ENCODE measurements around the gene TTC7B.

DNA sequence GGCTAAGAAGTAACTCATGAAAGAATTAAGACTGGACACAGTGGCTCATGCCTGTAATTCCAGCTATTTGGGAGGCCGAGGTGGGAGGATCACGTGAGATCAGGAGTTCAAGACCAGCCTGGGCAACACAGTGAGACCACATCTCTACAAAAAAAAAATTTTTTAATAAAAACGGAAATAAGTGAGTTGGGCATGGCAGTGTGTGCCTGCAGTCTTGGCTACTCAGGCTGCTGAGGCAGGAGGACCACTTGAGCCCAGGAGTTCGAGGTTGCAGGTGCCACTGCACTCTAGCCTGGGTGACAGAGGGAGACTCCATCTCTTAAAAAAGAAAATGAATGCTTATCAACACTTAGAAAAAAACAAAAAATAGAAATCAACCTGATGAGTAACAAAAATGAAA lies 301.7 kb downstream of the TTC7B start:
- TF ChIP-seq, protein P1, sequence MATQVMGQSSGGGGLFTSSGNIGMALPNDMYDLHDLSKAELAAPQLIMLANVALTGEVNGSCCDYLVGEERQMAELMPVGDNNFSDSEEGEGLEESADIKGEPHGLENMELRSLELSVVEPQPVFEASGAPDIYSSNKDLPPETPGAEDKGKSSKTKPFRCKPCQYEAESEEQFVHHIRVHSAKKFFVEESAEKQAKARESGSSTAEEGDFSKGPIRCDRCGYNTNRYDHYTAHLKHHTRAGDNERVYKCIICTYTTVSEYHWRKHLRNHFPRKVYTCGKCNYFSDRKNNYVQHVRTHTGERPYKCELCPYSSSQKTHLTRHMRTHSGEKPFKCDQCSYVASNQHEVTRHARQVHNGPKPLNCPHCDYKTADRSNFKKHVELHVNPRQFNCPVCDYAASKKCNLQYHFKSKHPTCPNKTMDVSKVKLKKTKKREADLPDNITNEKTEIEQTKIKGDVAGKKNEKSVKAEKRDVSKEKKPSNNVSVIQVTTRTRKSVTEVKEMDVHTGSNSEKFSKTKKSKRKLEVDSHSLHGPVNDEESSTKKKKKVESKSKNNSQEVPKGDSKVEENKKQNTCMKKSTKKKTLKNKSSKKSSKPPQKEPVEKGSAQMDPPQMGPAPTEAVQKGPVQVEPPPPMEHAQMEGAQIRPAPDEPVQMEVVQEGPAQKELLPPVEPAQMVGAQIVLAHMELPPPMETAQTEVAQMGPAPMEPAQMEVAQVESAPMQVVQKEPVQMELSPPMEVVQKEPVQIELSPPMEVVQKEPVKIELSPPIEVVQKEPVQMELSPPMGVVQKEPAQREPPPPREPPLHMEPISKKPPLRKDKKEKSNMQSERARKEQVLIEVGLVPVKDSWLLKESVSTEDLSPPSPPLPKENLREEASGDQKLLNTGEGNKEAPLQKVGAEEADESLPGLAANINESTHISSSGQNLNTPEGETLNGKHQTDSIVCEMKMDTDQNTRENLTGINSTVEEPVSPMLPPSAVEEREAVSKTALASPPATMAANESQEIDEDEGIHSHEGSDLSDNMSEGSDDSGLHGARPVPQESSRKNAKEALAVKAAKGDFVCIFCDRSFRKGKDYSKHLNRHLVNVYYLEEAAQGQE (IDR thresholded peaks at IDR 0.05; ENCODE audit: low read depth), result no peak
- TF ChIP-seq, protein P2, sequence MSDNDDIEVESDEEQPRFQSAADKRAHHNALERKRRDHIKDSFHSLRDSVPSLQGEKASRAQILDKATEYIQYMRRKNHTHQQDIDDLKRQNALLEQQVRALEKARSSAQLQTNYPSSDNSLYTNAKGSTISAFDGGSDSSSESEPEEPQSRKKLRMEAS (IDR thresholded peaks at IDR 0.05), result no peak
- TF ChIP-seq, protein P3, sequence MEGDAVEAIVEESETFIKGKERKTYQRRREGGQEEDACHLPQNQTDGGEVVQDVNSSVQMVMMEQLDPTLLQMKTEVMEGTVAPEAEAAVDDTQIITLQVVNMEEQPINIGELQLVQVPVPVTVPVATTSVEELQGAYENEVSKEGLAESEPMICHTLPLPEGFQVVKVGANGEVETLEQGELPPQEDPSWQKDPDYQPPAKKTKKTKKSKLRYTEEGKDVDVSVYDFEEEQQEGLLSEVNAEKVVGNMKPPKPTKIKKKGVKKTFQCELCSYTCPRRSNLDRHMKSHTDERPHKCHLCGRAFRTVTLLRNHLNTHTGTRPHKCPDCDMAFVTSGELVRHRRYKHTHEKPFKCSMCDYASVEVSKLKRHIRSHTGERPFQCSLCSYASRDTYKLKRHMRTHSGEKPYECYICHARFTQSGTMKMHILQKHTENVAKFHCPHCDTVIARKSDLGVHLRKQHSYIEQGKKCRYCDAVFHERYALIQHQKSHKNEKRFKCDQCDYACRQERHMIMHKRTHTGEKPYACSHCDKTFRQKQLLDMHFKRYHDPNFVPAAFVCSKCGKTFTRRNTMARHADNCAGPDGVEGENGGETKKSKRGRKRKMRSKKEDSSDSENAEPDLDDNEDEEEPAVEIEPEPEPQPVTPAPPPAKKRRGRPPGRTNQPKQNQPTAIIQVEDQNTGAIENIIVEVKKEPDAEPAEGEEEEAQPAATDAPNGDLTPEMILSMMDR (IDR thresholded peaks at IDR 0.05 in 2 of 3, conservative IDR thresholded peaks at IDR 0.05 in 1 of 3; ENCODE audit: borderline replicate concordance in 1 of 3, insufficient read depth in 1 of 3, low read depth in 2 of 3, low read length in 2 of 3), result no peak
- TF ChIP-seq POLR2AphosphoS5 (IDR thresholded peaks at IDR 0.05; ENCODE audit: low read depth, low read length), result no peak
- TF ChIP-seq CEBPB (IDR thresholded peaks at IDR 0.05; ENCODE audit: low read depth), result no peak
- TF ChIP-seq RAD21 (IDR thresholded peaks at IDR 0.05; ENCODE audit: low read depth), result no peak
- TF ChIP-seq FOSL1 (IDR thresholded peaks at IDR 0.05; ENCODE audit: low read depth), result no peak
- no peak for TF ChIP-seq POLR2A (IDR thresholded peaks at IDR 0.05; ENCODE audit: borderline replicate concordance, extremely low read depth, insufficient read depth, insufficient read length)
- no peak for TF ChIP-seq EZH2 (IDR thresholded peaks at IDR 0.05)
- no peak for TF ChIP-seq CBX3 (IDR thresholded peaks at IDR 0.05; ENCODE audit: low read depth)
- no peak for TF ChIP-seq EZH2phosphoT487 (IDR thresholded peaks at IDR 0.05; ENCODE audit: borderline replicate concordance)
- TF ChIP-seq SRF (IDR thresholded peaks at IDR 0.05; ENCODE audit: low read depth), result no peak
- no peak for TF ChIP-seq SIN3A (IDR thresholded peaks at IDR 0.05; ENCODE audit: low read depth)
- TF ChIP-seq, protein P4, sequence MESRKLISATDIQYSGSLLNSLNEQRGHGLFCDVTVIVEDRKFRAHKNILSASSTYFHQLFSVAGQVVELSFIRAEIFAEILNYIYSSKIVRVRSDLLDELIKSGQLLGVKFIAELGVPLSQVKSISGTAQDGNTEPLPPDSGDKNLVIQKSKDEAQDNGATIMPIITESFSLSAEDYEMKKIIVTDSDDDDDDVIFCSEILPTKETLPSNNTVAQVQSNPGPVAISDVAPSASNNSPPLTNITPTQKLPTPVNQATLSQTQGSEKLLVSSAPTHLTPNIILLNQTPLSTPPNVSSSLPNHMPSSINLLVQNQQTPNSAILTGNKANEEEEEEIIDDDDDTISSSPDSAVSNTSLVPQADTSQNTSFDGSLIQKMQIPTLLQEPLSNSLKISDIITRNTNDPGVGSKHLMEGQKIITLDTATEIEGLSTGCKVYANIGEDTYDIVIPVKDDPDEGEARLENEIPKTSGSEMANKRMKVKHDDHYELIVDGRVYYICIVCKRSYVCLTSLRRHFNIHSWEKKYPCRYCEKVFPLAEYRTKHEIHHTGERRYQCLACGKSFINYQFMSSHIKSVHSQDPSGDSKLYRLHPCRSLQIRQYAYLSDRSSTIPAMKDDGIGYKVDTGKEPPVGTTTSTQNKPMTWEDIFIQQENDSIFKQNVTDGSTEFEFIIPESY (IDR thresholded peaks at IDR 0.05; ENCODE audit: extremely low read depth, insufficient replicate concordance, low read length), result no peak
